ENCODE measurements around the gene GABPA. TPM values are rescaled to one million over a fixed set of nuclear protein-coding genes. Genes with fewer than 3 reads are reported as not detected.
A peak's percentile ranks its signal among the peaks of the same experiment; 100 is the strongest.

Gene GABPA
- total and polyA plus RNA-seq, 2 of the 13 experiments (the other 11 are each of a cell fraction or from before 2014, with no cell fraction given), result 7.4 to 13.2 TPM

- TF ChIP-seq, protein P1, sequence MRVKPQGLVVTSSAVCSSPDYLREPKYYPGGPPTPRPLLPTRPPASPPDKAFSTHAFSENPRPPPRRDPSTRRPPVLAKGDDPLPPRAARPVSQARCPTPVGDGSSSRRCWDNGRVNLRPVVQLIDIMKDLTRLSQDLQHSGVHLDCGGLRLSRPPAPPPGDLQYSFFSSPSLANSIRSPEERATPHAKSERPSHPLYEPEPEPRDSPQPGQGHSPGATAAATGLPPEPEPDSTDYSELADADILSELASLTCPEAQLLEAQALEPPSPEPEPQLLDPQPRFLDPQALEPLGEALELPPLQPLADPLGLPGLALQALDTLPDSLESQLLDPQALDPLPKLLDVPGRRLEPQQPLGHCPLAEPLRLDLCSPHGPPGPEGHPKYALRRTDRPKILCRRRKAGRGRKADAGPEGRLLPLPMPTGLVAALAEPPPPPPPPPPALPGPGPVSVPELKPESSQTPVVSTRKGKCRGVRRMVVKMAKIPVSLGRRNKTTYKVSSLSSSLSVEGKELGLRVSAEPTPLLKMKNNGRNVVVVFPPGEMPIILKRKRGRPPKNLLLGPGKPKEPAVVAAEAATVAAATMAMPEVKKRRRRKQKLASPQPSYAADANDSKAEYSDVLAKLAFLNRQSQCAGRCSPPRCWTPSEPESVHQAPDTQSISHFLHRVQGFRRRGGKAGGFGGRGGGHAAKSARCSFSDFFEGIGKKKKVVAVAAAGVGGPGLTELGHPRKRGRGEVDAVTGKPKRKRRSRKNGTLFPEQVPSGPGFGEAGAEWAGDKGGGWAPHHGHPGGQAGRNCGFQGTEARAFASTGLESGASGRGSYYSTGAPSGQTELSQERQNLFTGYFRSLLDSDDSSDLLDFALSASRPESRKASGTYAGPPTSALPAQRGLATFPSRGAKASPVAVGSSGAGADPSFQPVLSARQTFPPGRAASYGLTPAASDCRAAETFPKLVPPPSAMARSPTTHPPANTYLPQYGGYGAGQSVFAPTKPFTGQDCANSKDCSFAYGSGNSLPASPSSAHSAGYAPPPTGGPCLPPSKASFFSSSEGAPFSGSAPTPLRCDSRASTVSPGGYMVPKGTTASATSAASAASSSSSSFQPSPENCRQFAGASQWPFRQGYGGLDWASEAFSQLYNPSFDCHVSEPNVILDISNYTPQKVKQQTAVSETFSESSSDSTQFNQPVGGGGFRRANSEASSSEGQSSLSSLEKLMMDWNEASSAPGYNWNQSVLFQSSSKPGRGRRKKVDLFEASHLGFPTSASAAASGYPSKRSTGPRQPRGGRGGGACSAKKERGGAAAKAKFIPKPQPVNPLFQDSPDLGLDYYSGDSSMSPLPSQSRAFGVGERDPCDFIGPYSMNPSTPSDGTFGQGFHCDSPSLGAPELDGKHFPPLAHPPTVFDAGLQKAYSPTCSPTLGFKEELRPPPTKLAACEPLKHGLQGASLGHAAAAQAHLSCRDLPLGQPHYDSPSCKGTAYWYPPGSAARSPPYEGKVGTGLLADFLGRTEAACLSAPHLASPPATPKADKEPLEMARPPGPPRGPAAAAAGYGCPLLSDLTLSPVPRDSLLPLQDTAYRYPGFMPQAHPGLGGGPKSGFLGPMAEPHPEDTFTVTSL (CRISPR knock-in tag; IDR thresholded peaks at IDR 0.05; ENCODE audit: borderline replicate concordance), result no peak
- TF ChIP-seq ZNF138 (CRISPR knock-in tag; IDR thresholded peaks at IDR 0.05; ENCODE audit: low read depth) (peak; percentile 28; the same call in 1 of the 2 replicates), ZNF24 (IDR thresholded peaks at IDR 0.05) (no peak), ZNF800 (CRISPR knock-in tag; IDR thresholded peaks at IDR 0.05) (no peak), NFYB (CRISPR knock-in tag; IDR thresholded peaks at IDR 0.05) (no peak), ONECUT2 (CRISPR knock-in tag; IDR thresholded peaks at IDR 0.05) (no peak), RBM39 (IDR thresholded peaks at IDR 0.05; ENCODE audit: low read depth, low read length, poor library complexity, severe bottlenecking) (peak; percentile 80), MTA1 (CRISPR knock-in tag; IDR thresholded peaks at IDR 0.05; ENCODE audit: borderline replicate concordance) (peak; percentile 88), NR0B2 (CRISPR knock-in tag; IDR thresholded peaks at IDR 0.05) (no peak), DNMT1 (CRISPR knock-in tag; IDR thresholded peaks at IDR 0.05) (no peak), KLF15 (CRISPR knock-in tag; IDR thresholded peaks at IDR 0.05; ENCODE audit: borderline replicate concordance) (0 out of 2 replicates have a peak, but pooled peaks have one; percentile 17), RXRA (CRISPR knock-in tag; IDR thresholded peaks at IDR 0.05) (peak; percentile 69), KLF9 (CRISPR knock-in tag; IDR thresholded peaks at IDR 0.05; ENCODE audit: low read depth) (no peak), NRL (CRISPR knock-in tag; IDR thresholded peaks at IDR 0.05; ENCODE audit: borderline replicate concordance) (0 out of 2 replicates have a peak, but pooled peaks have one; percentile 18), ZNF597 (CRISPR knock-in tag; IDR thresholded peaks at IDR 0.05) (no peak)
- TF ChIP-seq, protein P2, sequence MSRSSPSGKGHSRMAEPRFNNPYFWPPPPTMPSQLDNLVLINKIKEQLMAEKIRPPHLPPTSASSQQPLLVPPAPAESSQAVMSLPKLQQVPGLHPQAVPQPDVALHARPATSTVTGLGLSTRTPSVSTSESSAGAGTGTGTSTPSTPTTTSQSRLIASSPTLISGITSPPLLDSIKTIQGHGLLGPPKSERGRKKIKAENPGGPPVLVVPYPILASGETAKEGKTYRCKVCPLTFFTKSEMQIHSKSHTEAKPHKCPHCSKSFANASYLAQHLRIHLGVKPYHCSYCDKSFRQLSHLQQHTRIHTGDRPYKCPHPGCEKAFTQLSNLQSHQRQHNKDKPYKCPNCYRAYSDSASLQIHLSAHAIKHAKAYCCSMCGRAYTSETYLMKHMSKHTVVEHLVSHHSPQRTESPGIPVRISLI (CRISPR knock-in tag; IDR thresholded peaks at IDR 0.05; ENCODE audit: borderline replicate concordance), result peak; percentile 48; the same call in 1 of the 2 replicates
These were observed at the start of gene GABPA, which contains the start of gene ATP5PF (continued) for GRCh38 chr21:25734904-25735645.
